Stomach smooth muscle (tissue), 2 donors: ENCODE measurements around the gene GDF10.

Experiments used
- H3K27ac ChIP-seq: one replicate; pipeline ENCODE4 v1.7.0; 2013; ENCODE audit warnings: mild to moderate bottlenecking, low read length, inconsistent platforms
- H3K27me3 ChIP-seq, 2 donors: one replicate each; pipeline ENCODE4 v1.7.0; 2013; ENCODE audit warnings: low read length in 2 of 2; ENCODE audit not compliant: insufficient read depth in 2 of 2, control insufficient read depth in 1 of 2
- H3K36me3 ChIP-seq, 2 donors: one replicate each; pipeline ENCODE4 v1.7.0; 2013; ENCODE audit warnings: low read length in 2 of 2; ENCODE audit not compliant: control insufficient read depth in 2 of 2, insufficient read depth in 2 of 2
- H3K4me1 ChIP-seq: one replicate; pipeline ENCODE4 v1.7.0; 2013; ENCODE audit warnings: low read length; ENCODE audit not compliant: control insufficient read depth, insufficient read depth
- H3K4me3 ChIP-seq, 2 donors: one replicate each; pipeline ENCODE4 v1.7.0; 2013; ENCODE audit warnings: low read length in 2 of 2
- H3K9ac ChIP-seq, 2 donors: one replicate each; pipeline ENCODE4 v1.7.0; 2013; ENCODE audit warnings: low read length in 2 of 2, mild to moderate bottlenecking in 1 of 2
- H3K9me3 ChIP-seq, 2 donors: one replicate each; pipeline ENCODE4 v1.7.0; 2013; ENCODE audit warnings: low read length in 2 of 2; ENCODE audit not compliant: control insufficient read depth in 2 of 2
- donor health status: healthy.
- donor health status: Pancreatic carcinoma.

Gene GDF10

DNA sequence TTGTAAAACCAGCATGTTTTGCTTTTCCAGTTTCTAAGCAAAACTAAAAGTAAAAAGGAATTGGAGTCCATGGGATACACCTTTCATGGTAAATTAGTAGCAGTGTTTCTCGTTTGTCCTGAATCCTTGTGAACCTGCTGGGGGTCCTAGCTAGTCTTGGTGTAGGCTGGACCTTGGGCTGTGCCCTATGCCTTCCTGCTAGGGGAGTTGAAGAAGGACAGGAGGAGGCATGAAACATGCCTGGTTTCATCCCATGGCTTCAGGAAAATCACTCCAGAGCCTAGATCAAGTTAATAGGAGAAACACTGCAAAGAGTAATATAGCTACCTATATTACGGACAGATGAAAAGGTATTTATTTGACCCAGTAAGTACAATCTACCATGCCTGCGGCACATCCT, 41.1 kb upstream of the GDF10 start:
- Histone ChIP-seq H3K4me1 (no peaks in the 10 kb centered on the region), H3K9me3 (no peaks in the 10 kb centered on the region), H3K4me3 (no peak overlapping the region), H3K27ac (no peak overlapping the region), H3K36me3 (no peaks in the 10 kb centered on the region), H3K27me3 (peaks cover 0 to 2% of the 10 kb centered on the region in 2 donors), H3K9ac (no peak overlapping the region)

DNA sequence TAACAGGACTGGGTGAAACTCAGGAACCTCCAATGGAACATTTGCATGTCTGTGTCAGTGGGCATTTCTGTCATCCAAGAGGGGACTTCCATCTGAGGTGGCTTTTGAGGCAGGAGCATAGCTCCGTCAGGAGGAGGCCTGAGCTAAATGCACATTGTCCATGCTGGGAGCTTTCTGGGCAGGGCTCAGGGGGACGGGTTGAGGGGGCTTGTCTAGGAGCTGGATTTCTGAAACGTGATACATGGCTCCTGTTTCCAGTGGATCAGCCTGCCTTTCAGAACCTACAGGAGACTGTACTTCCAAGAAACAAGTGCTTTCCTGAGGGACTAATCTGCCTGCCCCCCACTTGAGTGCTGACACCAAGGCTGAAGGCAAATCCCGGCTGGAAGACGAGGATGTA, 40.5 kb upstream of the GDF10 start:
- H3K27ac ChIP-seq, result no peak overlapping the region
- peaks cover 0 to 4% of the 10 kb centered on the region in 2 donors for H3K27me3 ChIP-seq
- H3K9ac ChIP-seq, result no peak overlapping the region
- H3K4me3 ChIP-seq, result no peak overlapping the region
- no peaks in the 10 kb centered on the region for H3K36me3 ChIP-seq
- no peaks in the 10 kb centered on the region for H3K4me1 ChIP-seq
- H3K9me3 ChIP-seq, result no peaks in the 10 kb centered on the region

DNA sequence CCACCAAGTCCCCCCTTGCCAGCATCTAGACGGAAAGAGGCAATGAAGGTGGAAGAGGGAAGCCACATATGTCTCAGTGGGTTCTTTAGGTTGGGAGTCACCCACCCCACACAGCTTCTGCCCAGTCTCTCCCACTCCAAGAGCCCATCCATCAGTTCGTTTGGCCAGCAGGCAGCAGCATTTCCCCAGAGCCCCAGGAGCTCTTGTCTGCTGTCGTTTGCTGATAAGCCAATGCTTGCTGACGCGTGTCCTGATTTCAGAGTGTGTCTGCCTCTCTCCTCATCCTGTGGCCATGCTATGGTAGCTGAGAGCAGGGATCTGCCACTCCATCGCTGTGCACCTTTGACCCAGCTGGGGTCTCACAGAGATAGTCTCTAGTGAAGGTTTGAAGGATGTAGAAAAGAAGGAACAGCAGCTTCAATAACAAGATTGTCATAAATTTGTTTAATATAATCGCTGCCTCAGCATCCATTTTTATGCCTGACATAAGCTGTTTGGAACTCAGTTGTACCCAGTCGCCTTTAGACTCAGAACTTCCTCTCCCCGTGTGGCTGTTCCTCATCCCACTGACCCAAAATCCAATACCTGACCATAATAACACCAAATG, 39.4 kb upstream of the GDF10 start:
- Histone ChIP-seq H3K36me3 (no peaks in the 10 kb centered on the region), H3K27ac (no peak overlapping the region), H3K27me3 (peaks cover 0 to 5% of the 10 kb centered on the region in 2 donors), H3K4me3 (no peak overlapping the region), H3K9me3 (no peaks in the 10 kb centered on the region), H3K9ac (no peak overlapping the region), H3K4me1 (no peaks in the 10 kb centered on the region)

DNA sequence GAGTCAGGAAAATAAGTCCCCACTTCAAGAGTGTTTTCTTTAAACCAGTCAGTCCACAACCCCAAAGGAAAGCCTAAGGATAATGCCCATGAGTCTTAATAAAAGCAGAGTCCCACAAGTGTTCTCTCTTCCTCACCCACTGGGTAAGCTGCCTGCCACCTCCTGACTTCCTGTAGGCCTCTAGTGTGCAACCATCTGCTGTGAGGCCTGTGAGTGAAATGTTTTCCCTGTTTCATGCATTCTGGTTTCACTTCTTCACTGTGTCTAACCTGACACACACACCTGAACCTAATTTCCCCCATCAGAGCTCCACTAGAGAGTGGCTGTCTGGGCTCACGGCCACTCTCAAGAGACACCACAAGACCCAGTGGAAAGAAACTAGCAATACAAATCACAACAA, 38.9 kb upstream of the GDF10 start:
- Histone ChIP-seq H3K9ac (no peak overlapping the region), H3K4me3 (no peak overlapping the region), H3K4me1 (no peaks in the 10 kb centered on the region), H3K27me3 (peaks cover 0 to 5% of the 10 kb centered on the region in 2 donors), H3K9me3 (no peaks in the 10 kb centered on the region), H3K27ac (no peak overlapping the region), H3K36me3 (no peaks in the 10 kb centered on the region)

DNA sequence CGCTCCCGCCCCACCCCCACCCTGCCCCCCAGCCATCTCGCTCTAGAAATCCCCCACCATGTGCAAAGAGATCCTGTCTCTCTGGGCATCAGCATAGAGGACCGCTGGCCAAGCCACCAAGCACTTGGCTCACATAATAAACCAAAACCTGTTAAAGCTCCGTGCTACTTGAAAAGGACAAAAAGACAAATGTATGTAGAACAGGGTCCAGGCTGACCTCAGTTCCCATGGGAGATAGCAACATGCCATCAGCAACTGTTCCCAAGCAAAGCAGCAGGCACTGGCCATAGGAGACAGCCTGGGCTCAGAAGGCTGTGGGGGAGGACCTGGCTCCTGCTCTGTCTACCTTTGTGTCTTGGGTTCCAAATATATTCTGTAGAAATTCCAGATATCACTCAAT, 38.4 kb upstream of the GDF10 start:
- Histone ChIP-seq H3K9ac (no peak overlapping the region), H3K36me3 (no peaks in the 10 kb centered on the region), H3K27me3 (peaks cover 0 to 5% of the 10 kb centered on the region in 2 donors), H3K4me3 (no peak overlapping the region), H3K4me1 (no peaks in the 10 kb centered on the region), H3K27ac (no peak overlapping the region), H3K9me3 (no peaks in the 10 kb centered on the region)

DNA sequence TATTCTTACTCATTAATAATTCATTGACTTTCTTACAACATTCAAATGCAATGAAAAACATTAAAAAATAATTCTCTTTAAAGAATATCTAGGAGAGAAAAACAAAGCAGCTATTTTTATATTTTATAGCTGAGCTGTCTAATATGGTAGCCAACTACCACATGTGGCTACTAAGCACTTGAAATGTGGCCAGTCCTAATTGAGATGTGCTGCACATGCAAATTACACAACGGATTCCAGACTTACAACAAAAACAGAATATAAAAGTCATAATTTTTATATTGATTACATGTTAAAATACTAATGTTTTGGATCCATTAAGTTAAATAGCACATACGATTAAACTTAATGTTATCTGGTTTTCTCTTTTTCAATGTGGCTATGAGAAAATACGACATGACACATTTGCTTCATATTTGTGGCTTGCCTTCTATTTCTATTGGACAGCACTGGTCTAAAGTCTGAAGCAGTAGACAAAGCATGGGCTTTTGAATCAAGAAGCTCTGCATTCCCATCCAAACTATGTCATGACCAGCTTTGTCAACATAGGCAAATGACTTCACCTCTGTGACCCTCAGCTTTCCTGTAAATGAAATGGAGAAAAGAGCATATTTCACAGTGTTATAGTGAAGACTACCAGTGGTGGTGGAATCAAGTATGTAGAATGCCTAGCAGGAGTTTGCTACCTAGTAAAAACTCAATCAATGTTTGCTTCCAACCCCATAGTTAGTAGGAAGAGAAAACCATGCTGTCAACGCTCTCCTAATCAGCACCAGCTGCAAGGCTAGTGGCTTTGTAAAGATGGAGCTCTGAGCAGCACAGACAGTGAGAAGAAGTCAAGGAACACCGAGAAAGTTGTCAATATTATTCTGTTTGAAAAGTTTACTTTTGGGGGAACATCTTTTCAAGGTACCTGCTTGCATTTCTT, 37.1 kb upstream of the GDF10 start:
- Histone ChIP-seq H3K27me3 (peaks cover 0 to 5% of the 10 kb centered on the region in 2 donors), H3K4me3 (no peak overlapping the region), H3K36me3 (no peaks in the 10 kb centered on the region), H3K9me3 (no peaks in the 10 kb centered on the region), H3K4me1 (no peaks in the 10 kb centered on the region), H3K27ac (no peak overlapping the region), H3K9ac (no peak overlapping the region)

DNA sequence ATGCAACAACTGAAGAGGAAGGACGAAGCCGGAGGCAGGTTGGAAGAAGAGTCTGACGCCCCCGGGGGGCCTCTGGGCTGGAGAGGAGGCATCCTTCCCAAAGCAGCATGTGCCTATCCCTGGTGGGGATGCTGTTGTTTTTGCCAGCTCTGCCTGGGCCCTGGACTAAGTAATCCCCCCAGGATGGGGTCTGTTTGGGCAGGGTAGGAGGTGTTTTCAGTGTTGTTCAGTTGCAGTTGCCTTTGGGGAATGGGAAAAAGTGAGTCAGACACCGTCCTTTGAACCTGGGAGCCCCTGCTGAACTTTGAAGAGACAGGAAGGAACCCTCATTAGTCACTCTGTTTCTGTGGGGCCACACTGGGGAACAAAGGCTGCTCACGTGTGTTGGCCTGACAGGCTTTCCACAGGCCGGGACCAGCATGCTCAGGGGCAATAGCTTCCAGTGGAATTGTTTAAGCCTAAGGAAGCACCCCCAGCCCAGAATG, 35.2 kb upstream of the GDF10 start:
- no peak overlapping the region for H3K9ac ChIP-seq
- H3K27ac ChIP-seq, result no peak overlapping the region
- H3K36me3 ChIP-seq, result no peaks in the 10 kb centered on the region
- no peaks in the 10 kb centered on the region for H3K4me1 ChIP-seq
- H3K27me3 ChIP-seq, result peaks cover 0 to 3% of the 10 kb centered on the region in 2 donors
- no peak overlapping the region for H3K4me3 ChIP-seq
- no peaks in the 10 kb centered on the region for H3K9me3 ChIP-seq

DNA sequence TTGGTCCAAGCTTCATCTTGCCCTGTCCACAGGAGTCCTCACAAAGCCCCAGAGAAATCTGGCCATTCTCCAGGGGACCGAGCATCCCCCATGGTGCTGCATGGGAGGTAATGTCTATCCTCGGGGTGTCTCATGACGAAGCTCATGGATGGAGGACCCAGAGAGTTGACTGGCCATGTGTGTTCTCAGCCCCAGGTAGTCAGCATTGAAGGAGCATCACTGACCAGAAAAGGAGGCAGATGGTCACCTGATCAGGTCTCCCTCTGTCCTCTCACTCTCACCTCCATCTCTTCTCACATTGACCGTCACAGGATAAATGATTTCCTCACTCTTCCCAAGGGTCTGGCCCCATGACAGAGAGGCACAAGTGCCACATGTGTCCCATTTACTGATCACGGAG, 33.4 kb upstream of the GDF10 start:
- Histone ChIP-seq H3K4me1 (no peaks in the 10 kb centered on the region), H3K36me3 (no peaks in the 10 kb centered on the region), H3K9ac (no peak overlapping the region), H3K27ac (no peak overlapping the region), H3K4me3 (no peak overlapping the region), H3K27me3 (peaks cover 0 to 3% of the 10 kb centered on the region in 2 donors), H3K9me3 (no peaks in the 10 kb centered on the region)

DNA sequence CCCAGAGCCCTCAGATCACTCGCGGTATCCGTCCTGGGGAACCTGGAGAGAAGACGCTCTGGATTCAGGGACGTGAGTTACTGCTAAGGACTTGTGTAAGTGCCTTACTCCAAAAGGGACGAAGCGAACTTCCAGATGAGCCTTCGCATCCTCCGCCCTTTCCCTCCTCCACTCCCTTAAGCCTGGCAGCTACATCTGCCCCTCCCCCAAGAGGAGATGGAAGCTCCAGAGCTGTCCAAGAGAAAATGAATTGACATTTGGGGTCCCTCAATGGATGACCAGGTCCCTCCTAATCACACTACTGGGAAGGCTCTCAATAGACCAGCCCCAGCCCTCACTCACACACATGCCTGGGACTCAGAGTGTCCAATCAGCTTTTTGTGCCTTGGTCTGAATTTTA, 31.3 kb upstream of the GDF10 start:
- Histone ChIP-seq H3K36me3 (no peaks in the 10 kb centered on the region), H3K4me1 (no peaks in the 10 kb centered on the region), H3K27ac (no peak overlapping the region), H3K9ac (no peak overlapping the region), H3K9me3 (peaks cover 0 to under 1% of the 10 kb centered on the region in 2 donors), H3K4me3 (no peak overlapping the region), H3K27me3 (peaks cover 0 to 3% of the 10 kb centered on the region in 2 donors)

DNA sequence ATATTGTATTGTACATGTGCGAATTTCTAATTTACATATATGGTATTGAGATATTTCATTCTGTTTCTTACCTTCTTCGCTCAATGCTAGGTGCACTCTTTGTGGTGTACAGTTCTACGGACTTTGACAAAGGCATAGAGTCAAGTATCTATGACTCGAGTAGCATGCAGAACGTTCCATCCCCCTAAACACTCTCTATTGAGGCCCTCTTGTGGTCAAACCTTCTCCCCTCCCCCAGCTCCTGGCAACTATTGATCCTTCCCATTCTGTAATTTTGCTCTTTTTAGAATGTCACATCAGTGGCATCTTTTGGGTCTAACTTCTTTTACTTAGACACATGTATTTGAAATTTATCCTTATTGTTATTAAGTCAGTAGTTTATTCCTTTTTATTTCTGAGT, 30.7 kb upstream of the GDF10 start:
- no peak overlapping the region for H3K9ac ChIP-seq
- H3K27me3 ChIP-seq, result peaks cover 0 to 2% of the 10 kb centered on the region in 2 donors
- H3K4me1 ChIP-seq, result no peaks in the 10 kb centered on the region
- no peak overlapping the region for H3K4me3 ChIP-seq
- H3K9me3 ChIP-seq, result peaks cover 0 to 2% of the 10 kb centered on the region in 2 donors
- no peak overlapping the region for H3K27ac ChIP-seq
- no peaks in the 10 kb centered on the region for H3K36me3 ChIP-seq

DNA sequence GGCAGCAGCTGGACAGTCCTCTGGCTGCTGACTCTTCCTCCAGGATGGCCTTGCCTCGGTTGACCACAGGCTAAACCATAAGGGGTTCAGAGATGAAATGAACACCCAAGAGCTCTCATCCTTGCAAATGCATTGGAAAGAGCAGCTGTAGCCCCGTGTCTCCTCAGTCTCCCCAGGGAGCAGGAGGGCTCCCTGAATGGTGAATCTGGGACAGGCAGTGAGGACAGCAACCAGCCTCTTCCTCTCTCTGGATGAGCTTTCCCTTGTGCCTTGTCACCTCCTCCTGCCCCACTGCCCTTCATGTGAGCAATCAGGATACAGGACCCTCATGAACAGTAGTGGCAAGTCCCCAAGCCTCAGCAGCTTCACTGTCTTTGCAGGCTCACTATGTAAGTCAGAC, 23.9 kb upstream of the GDF10 start:
- H3K4me1 ChIP-seq, result no peaks in the 10 kb centered on the region
- no peak overlapping the region for H3K27ac ChIP-seq
- H3K27me3 ChIP-seq, result no peaks in the 10 kb centered on the region
- peaks cover 0 to 2% of the 10 kb centered on the region in 2 donors for H3K9me3 ChIP-seq
- H3K4me3 ChIP-seq, result no peak overlapping the region
- H3K36me3 ChIP-seq, result no peaks in the 10 kb centered on the region
- H3K9ac ChIP-seq, result no peak overlapping the region
